ENCODE measurements around the gene FILIP1L.

The FILIP1L gene

GRCh38 chr3:100009276-100010086 is 104.8 kb downstream of the FILIP1L start:
- DNase-seq (ENCODE audit: low read depth in 2 of 2) = no peak

DNA sequence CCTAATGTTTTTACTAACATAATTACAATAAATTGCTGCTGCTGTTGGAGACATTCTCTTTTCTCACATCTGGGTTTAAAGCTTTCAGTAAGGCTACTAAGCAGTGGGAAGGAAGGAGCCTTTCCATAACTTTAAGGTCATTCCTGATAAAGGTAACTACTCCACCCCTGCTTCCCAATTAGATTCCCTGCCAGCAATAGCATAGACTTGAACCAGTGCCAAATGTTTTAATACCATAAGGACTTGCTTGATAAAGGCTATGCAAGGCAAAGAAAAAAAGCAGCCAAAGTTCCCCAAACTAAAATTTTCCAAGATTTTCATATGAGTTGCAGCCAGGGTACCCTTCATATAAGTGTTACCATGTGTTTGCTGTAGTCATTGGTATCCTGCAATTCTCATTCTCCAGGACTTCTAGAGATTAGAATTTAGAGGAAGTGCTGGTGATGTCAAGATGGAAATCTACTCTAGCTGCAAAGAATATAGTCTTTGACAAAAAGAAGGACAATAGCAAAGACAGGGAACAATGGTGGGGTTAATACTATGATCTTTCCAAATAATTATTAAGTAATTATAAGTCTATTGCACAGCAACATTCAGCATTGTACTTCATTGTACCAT is 106.1 kb downstream of the FILIP1L start:
- no peak for DNase-seq (ENCODE audit: low read depth in 2 of 2)

DNA sequence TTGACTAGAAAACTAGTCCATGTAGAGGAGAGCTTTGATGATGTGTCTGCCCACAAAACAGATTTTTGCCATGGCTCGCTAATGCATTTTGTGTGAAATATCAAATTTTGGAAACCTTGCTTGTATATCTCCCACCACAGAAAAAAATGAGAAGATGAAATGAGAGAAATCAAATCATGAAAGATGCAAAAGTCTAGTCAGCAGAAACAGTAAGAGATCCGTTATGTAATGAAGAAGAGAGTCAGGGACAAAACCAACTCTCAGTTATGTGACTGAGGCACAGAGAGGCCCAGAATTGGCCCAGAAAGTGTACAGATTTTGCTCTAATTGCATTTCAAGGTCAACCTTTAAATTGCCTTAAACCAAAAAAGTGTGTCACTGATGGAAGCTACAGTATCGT is 107.0 kb downstream of the FILIP1L start:
- no peak for DNase-seq (ENCODE audit: low read depth in 2 of 2)

DNA sequence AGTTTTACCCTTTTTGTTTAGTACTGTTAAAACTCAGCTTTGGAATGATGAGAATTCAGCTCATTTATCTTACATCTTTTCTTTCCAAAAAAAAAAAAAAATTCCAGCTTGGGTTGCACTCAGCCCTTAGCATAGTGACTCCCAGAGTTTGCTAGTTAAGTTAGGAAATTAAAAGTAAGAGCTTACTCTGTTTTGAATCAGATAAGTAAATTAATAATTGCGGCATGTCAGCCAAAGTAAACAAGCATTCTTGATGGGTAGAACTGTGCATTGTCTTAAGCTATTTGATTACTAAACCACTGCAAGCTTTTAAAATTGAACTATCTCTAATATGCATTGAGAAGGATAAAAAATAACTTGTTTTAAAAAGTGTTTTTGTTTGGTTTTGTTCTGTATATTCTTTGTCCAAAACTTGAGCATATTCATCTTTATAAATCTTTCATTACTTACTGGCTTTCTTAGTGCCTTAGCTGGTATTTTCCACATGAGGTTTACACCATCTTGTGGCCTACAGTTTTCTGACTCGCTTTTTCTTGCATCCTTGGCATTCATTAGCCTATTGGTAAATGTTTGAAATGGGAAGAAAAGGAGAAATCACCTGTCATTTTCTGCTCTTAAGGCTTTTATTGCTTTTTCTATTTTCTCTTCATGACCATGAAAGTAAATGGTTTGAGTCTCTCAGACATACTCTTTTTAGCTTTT is 107.6 kb downstream of the FILIP1L start:
- no peak for DNase-seq (ENCODE audit: low read depth in 2 of 2)

- no peak for DNase-seq (ENCODE audit: low read depth in 2 of 2)
Measured at GRCh38 chr3:100005665-100006393, 108.5 kb downstream of the FILIP1L start.

GRCh38 chr3:100004931-100005330 is 109.4 kb downstream of the FILIP1L start:
- no peak for DNase-seq (ENCODE audit: low read depth in 2 of 2)

DNA sequence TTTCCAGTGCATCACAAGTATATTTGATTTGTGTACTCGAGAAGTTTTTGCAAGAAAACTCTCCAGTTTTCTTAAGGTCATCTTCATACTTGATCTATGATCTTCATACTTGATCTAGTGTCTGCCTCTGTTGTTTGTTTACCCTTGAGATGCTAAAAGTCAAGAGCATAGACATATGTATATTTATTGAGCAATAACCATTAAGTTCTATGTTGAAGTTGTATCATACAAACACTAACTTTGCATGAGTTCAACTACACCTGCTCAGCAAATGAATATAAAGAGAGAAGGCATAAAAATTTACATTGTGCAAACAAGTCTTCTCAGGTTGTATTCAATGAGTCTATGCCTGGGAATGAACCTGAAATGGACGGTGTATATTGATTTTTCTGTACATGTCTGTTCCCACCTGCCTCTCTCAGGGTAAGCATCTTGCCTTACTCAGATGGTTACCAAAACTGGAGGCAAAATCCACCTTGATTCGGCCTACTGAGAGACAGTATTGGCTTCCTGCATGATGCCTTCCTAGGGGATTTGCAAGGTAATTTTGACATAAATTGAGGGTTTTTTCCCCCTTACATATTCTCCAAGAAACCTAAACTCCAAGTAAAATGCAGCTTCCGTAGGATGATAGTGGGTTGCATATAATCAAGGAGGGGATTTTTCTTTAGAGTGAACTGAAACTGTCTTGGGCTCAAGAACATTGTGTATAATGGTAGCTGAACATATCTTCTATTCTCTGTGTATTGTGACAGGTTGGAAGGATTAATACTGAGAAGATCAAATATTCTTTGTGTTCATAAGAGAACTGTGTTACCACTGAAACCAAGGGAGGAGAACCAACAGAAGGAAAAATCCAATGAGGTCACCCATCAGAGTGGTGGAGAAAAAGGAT is 110.4 kb downstream of the FILIP1L start:
- no peak for DNase-seq (ENCODE audit: low read depth in 2 of 2)

DNA sequence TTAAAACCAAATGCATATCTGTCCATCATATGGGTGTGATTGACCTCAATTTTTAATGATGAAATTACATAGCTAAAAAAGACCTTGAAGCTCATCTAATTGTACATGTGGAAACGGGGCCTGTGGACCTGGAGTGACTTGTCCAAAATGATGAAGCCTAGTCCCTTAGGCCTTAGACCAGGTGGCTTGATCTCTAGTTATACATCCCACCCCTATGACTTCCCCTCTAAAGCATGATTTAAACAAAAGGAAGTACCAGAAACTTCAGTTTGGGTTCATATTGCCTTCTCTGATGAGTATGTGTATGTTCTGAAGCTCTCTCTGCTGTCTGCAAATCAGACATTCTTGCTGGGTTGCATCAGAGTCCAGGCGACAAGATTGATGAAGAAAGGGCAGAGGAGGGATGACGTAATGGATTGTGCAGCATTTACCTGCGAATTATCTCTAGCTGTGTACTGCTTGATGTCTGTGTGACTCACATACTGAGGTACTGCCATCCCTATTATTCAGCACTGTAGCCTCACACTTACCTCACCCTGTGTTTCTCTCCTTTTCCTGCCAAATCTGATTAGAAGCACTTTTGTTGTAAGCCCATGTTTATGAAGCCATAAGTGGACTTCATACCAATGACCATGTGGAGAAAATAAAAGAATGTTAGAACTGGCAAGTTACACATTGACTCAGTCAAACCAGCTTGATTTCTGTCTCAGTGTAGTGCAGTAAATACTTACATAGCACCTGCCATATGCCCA is 111.5 kb downstream of the FILIP1L start:
- DNase-seq (ENCODE audit: low read depth in 2 of 2) = no peak

DNA sequence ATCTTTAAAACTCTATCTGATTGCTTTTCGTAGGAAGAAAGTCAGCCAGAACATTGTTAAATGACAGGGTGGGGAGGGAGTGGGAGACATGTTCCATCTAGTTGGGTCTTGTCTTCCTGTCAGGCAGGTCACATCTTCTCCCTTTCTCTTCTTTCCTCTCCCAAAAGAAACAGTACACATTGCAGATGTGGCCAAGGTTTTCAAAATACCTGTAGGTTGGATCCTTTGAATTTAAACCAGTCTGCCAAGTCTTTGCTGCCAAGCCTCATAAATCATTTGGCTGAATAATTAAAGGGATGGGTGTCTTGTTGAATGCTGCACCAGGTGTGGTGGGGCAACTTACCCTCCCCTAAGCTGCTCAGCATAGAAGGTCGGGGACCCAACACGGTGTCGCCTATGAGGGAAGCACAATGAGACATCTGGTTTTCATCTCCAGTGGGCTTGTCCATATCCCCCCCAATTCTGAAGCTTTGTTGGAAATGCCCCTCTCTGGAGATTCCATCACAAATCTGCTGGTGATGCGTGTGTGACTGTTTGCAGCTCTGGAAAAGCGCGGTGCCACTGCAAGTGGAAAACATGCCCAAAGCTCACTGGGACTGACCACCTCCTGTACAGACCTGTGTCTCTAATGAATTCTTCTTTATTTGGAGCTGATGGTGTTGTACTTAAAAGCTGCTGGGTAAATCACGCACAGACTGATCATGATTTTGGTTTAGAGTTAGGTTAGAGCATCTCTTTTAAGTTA is 112.6 kb downstream of the FILIP1L start:
- no peak for DNase-seq (ENCODE audit: low read depth in 2 of 2)

DNA sequence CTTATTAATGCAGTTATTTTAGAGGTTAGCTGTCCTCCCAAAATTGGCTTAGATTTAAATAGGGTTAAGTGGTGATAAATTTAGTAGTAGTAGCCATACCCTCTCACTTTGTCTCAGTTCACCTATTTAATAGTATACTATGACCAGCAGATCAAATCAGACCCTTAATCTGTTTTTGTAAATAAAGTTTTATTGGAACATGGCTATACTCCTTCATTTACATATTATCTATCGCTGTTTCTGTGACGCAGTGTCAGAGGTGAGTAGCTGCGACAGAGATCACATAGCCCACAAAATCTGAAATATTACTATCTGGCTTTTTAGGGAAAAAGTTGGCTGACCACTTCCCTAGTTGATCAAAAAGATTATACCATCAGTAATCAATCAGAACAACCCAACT is 113.2 kb downstream of the FILIP1L start:
- no peak for DNase-seq (ENCODE audit: low read depth in 2 of 2)

- DNase-seq (ENCODE audit: low read depth in 2 of 2) = no peak
Measured at GRCh38 chr3:99999536-99999935, 114.8 kb downstream of the FILIP1L start.

- DNase-seq (ENCODE audit: low read depth in 2 of 2) = no peak
Measured at GRCh38 chr3:99997293-99997692, 117.0 kb downstream of the FILIP1L start.

DNA sequence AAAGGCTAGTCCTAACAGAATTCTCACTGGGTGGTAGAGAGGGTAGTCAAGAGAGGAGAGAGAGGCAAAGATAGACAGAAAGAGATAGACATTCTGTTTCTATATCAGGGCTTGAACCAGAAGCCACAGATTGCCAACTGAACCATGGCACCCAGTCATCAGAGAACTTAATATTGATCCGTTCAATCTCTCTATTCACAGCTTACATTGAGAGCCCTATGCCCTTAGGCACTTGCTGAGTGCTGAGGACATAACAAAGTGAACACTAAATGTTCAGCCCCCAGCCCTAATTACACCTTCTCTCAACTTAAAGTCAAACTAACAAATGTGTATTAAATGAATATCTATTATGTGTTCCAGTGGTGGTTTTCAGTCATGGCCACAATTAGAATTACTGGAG is 124.1 kb downstream of the FILIP1L start:
- DNase-seq (ENCODE audit: low read depth in 2 of 2) = no peak

DNA sequence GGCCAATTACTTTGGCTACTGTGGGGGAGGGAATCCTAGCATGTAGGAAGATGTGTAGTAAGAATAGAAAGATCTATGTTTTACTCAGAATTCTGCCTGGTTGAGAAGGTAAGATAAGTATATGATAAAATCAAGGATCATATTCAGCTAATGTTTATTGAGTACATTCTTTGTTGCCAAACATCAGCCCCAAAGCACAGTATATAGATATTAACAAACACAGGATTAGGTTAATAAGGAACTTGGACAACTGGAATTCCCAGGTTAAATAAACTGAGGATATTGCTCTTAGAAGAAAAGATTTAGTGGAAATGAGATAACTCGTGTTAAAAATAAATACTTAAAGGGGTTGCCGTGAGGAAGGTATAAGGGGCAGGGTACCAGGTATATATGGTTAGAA is 129.6 kb downstream of the FILIP1L start:
- DNase-seq (ENCODE audit: low read depth in 2 of 2) = no peak

GRCh38 chr3:99984139-99984538 is 130.2 kb downstream of the FILIP1L start:
- DNase-seq (ENCODE audit: low read depth in 2 of 2) = no peak

GRCh38 chr3:99982650-99983049 is 131.7 kb downstream of the FILIP1L start:
- DNase-seq (ENCODE audit: low read depth in 2 of 2) = no peak

- no peak for DNase-seq (ENCODE audit: low read depth in 2 of 2)
Measured at GRCh38 chr3:99981138-99981537, 133.2 kb downstream of the FILIP1L start.

DNA sequence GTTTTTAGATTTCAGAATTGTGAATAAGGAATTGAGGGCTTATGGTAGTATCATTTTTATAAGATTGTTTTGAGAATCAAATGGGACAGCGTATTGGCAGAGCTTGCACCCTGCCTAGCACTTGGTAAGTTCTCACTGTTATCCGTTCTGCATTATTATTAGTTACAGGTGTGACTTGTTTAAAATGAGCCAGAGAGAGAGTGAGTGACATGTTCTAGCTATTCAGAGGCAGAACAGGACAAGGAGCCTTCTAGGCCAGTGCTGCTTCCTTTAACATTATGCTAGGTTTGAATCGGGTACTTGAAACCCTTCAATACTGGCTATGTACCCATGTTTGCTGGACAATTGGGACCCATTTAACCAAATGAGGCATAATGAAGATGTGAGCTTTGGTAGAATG is 133.7 kb downstream of the FILIP1L start:
- DNase-seq (ENCODE audit: low read depth in 2 of 2) = no peak

- no peak for DNase-seq (ENCODE audit: low read depth in 2 of 2)
Measured at GRCh38 chr3:99978221-99978620, 136.1 kb downstream of the FILIP1L start.

GRCh38 chr3:99976584-99976983 is 137.7 kb downstream of the FILIP1L start:
- DNase-seq (ENCODE audit: low read depth in 2 of 2) = no peak

Data from stimulated activated CD8-positive, alpha-beta memory T cell treated with anti-CD3 and anti-CD28 coated beads, Interleukin-15, amount 100 ng/mL, for 4 hours (primary cell).